Endothelial cell of umbilical vein (primary cell): Measurements from ENCODE around the gene IP6K1. TPM values are rescaled to one million over a fixed set of nuclear protein-coding genes. Genes with fewer than 3 reads are reported as not detected.

ENCODE experiments used
- BruUV-seq: library from RNA; stranded (reverse); fragments of 400-500 nt; replicated peaks from 2 replicates; lab custom pipeline; 2021; lab: Mats Ljungman, UMichigan
- CTCF ChIA-PET: fragments of 300-600, 350-600 bp; sonication (Branson Sonifier 250); formaldehyde crosslinking; loops from one replicate; lab custom pipeline; 2021; ENCODE audit warnings: antibody characterized with exemption, inconsistent platforms; lab: Charles Lee
- POLR2A ChIA-PET: fragments of 300-600, 350-600 bp; sonication (Branson Sonifier 250); formaldehyde crosslinking; loops from one replicate; lab custom pipeline; 2021; ENCODE audit warnings: antibody characterized with exemption, inconsistent platforms; lab: Charles Lee
- DNase-seq: peaks from one replicate; pipeline ENCODE4 v3.0.0-alpha.2; 2011; ENCODE audit warnings: low read depth, low spot score
- FAIRE-seq: peaks from 2 replicates; lab custom pipeline; 2011; peaks lifted over from hg19 to GRCh38; lab: Jason Lieb, UNC
- H2AFZ ChIP-seq: 2 replicates; pipeline ENCODE4 v1.6.0; 2012; ENCODE audit warnings: low read depth, low read length, control low read depth, inconsistent platforms
- H3K27ac ChIP-seq: 2 replicates; pipeline ENCODE4 v1.5.1; 2011; ENCODE audit warnings: low read depth, mild to moderate bottlenecking, control low read depth, low read length, moderate library complexity; ENCODE audit not compliant: insufficient read depth
- H3K27me3 ChIP-seq, 2 experiments: 2 replicates each; pipeline versions ENCODE4 v1.6.0 to v1.6.1; 2011; ENCODE audit warnings: low read length in 2 of 2, mixed read lengths in 1 of 2; ENCODE audit not compliant: control insufficient read depth in 2 of 2, insufficient read depth in 2 of 2
- H3K36me3 ChIP-seq, 2 experiments: 2 replicates in 1 of 2; 3 replicates in 1 of 2; pipeline ENCODE4 v1.5.1; 2011; ENCODE audit warnings: low read length in 2 of 2, mild to moderate bottlenecking in 1 of 2, moderate library complexity in 1 of 2; ENCODE audit not compliant: control insufficient read depth in 2 of 2, insufficient read depth in 2 of 2; ENCODE audit errors: extremely low read depth in 1 of 2
- H3K4me1 ChIP-seq: 3 replicates; pipeline ENCODE4 v1.5.1; 2011; ENCODE audit warnings: mild to moderate bottlenecking, low read length; ENCODE audit not compliant: control insufficient read depth, insufficient read depth; ENCODE audit errors: extremely low read depth
- H3K4me2 ChIP-seq: 2 replicates; pipeline ENCODE4 v1.6.1; 2011; ENCODE audit warnings: low read length, control low read depth, mixed read lengths; ENCODE audit not compliant: insufficient read depth
- H3K4me3 ChIP-seq, 3 experiments: fragments of 200-600 bp in 1 of 3; sonication (generic), shearing (Covaris generic) in 1 of 3; replicated peaks in 1 of 3; 2 replicates each; pipeline ENCODE4 v1.5.1; 2011 to 2016; ENCODE audit warnings: control low read depth in 3 of 3, low read length in 3 of 3, mild to moderate bottlenecking in 2 of 3, inconsistent platforms in 1 of 3, low read depth in 1 of 3, moderate library complexity in 1 of 3; ENCODE audit not compliant: insufficient read depth in 1 of 3
- H3K79me2 ChIP-seq: 2 replicates; pipeline ENCODE4 v1.6.0; 2012; ENCODE audit warnings: low read length, inconsistent platforms; ENCODE audit not compliant: control insufficient read depth, insufficient read depth
- H3K9ac ChIP-seq: replicated peaks from 2 replicates; pipeline ENCODE3; 2011; ENCODE audit warnings: low read length, control low read depth; ENCODE audit not compliant: insufficient read depth; ENCODE audit errors: extremely low read depth
- H3K9me1 ChIP-seq: replicated peaks from 3 replicates; pipeline ENCODE4 v1.6.0; 2011; ENCODE audit warnings: mild to moderate bottlenecking, low read length; ENCODE audit not compliant: control insufficient read depth, insufficient read depth; ENCODE audit errors: extremely low read depth
- H3K9me3 ChIP-seq: replicated peaks from 2 replicates; pipeline ENCODE4 v1.5.1; 2012; ENCODE audit warnings: low read length, inconsistent platforms; ENCODE audit not compliant: control insufficient read depth, insufficient read depth
- H4K20me1 ChIP-seq: replicated peaks from 2 replicates; pipeline ENCODE3; 2011; ENCODE audit warnings: mild to moderate bottlenecking, low read length; ENCODE audit not compliant: control insufficient read depth, insufficient read depth; ENCODE audit errors: extremely low read depth
- EZH2 ChIP-seq: IDR thresholded peaks from 2 replicates; pipeline ENCODE4 v1.6.1; 2012; ENCODE audit warnings: borderline replicate concordance, low read depth, mild to moderate bottlenecking, moderate library complexity, low read length, inconsistent platforms; ENCODE audit not compliant: severe bottlenecking
- FOS ChIP-seq: IDR thresholded peaks from 2 replicates; pipeline ENCODE4 v1.6.1; 2011; ENCODE audit warnings: mild to moderate bottlenecking, low read length, moderate library complexity, borderline replicate concordance; ENCODE audit not compliant: insufficient read depth
- GATA2 ChIP-seq: IDR thresholded peaks from 2 replicates; pipeline ENCODE4 v1.7.0; 2011; ENCODE audit warnings: low read depth, mild to moderate bottlenecking, moderate library complexity, mixed read lengths, low read length; ENCODE audit not compliant: insufficient read length, insufficient read depth
- JUN ChIP-seq: IDR thresholded peaks from 2 replicates; pipeline ENCODE4 v1.6.1; 2011; ENCODE audit warnings: borderline replicate concordance, low read depth; ENCODE audit not compliant: insufficient read length, insufficient read depth
- MYC ChIP-seq: IDR thresholded peaks from one replicate; pipeline ENCODE4 v1.6.1; 2011; ENCODE audit warnings: mild to moderate bottlenecking, low read depth, low read length
- POLR2A ChIP-seq: IDR thresholded peaks from 2 replicates; pipeline ENCODE4 v1.6.1; 2012; ENCODE audit warnings: low read depth, mild to moderate bottlenecking, control low read depth, low read length
- POLR2AphosphoS5 ChIP-seq: IDR thresholded peaks from 2 replicates; pipeline ENCODE4 v1.6.1; 2012; ENCODE audit warnings: low read depth, mild to moderate bottlenecking, control low read depth, low read length, moderate library complexity; ENCODE audit not compliant: insufficient read depth
- dilution Hi-C: fragments of 300-500 bp; cut with MboI; formaldehyde crosslinking; loops from one replicate; pipeline ENCODE4 v1.15.0; 2019; ENCODE audit warnings: low sequenced_read_pairs; ENCODE audit not compliant: extremely low pct_ligation_motif_present
- intact Hi-C: fragments of 100-400 bp; cut with micrococcal nuclease; formaldehyde crosslinking; loops from one replicate; pipeline ENCODE4 v1.10.0; 2022
- polyA plus RNA-seq, 4 experiments: library from polyadenylated mRNA; depleted of rRNA in 3 of 4; stranded (reverse) in 3 of 4; unstranded in 1 of 4; fragments of >200 nt; gene quantifications; 2 replicates each; pipeline versions ENCODE4 v1.2.1 to v1.2.3, GENCODE V29; 2011 to 2012; ENCODE audit warnings: missing spikeins in 1 of 4
- total RNA-seq: library from RNA; stranded (reverse); gene quantifications from 2 replicates; pipeline ENCODE4 v1.2.3, GENCODE V29; 2021
- TF ChIP-seq, protein P1 (sequence below): IDR thresholded peaks from 2 replicates; pipeline ENCODE4 v1.6.1; 2011; ENCODE audit not compliant: insufficient read depth, insufficient read length

The IP6K1 gene
- total and polyA plus RNA-seq, 2 donors (not counting 3 experiments of a cell fraction or from before 2014, with no cell fraction given) = 42.7 to 60.8 TPM

DNA sequence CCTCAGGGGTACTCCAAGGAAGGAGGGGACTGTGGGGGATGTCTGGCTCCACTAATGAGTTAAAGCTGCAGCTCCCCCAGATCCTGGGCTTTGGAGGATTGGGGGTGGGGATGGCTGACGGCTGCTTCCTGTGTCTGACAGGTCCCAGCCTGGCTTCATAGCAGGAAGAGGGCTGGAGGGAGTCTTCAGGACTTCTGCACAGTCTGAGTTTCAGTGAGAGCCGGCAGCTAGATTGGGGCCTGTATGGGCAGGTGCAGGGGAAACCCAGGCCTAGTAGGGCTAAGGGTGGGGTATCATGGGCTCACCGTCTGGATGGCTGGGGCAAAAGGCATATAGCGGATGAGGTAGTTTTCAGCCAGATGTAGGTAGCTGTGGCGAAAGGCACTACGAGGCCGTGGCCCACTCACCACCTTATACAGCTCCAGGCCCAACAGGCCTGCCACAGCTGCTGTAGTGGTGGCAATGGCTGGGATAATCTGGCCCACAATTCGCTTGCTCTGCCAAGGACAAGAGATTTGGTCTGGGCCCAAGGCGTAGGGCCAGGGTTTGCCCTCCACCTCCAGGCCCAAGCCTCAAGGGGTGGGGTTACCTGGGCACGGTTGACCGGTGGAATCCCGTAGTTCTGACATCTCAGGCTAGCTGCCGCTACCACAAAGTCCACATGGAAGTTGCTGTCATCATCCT is 21.2 kb upstream of the IP6K1 start:
- intact Hi-C loops = loop anchor here (5.0 kb wide), 1 partner anchor 360 kb away; no protein-coding TSS in a partner anchor
- no TSS peak for BruUV-seq
- Histone ChIP-seq H3K9me1 (no peaks in the 10 kb centered on the region), H3K9me3 (no peaks in the 10 kb centered on the region), H3K4me1 (peaks cover 39% of the 10 kb centered on the region), H3K4me3 (no peak overlapping the region), H2AFZ (no peak overlapping the region), H3K9ac (no peak overlapping the region), H3K27me3 (no peaks in the 10 kb centered on the region), H3K79me2 (no peaks in the 10 kb centered on the region), H3K36me3 (peaks cover 0 to 5% of the 10 kb centered on the region in 2 experiments), H3K4me2 (no peak overlapping the region), H4K20me1 (no peaks in the 10 kb centered on the region), H3K27ac (peak overlapping the region; percentile 77)
- POLR2A ChIA-PET = interaction anchor here (0.6 to 0.9 kb wide), 2 partner anchors 33 to 53 kb away, joined by 3 to 6 read pairs; no protein-coding TSS in a partner anchor
- peak; percentile 59 for FAIRE-seq
- peak; percentile 32 for DNase-seq
- dilution Hi-C loops = no loop called here
- CTCF ChIA-PET = interaction anchor here (0.8 to 12.4 kb wide), 4 partner anchors 15 to 267 kb away, joined by 3 to 545 read pairs (median 4); no protein-coding TSS in a partner anchor
- TF ChIP-seq, protein P1, sequence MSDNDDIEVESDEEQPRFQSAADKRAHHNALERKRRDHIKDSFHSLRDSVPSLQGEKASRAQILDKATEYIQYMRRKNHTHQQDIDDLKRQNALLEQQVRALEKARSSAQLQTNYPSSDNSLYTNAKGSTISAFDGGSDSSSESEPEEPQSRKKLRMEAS = no peak
- TF ChIP-seq POLR2AphosphoS5 = no peak
- no peak for TF ChIP-seq FOS
- TF ChIP-seq MYC = no peak
- no peak for TF ChIP-seq EZH2
- peak; percentile 32 for TF ChIP-seq POLR2A

DNA sequence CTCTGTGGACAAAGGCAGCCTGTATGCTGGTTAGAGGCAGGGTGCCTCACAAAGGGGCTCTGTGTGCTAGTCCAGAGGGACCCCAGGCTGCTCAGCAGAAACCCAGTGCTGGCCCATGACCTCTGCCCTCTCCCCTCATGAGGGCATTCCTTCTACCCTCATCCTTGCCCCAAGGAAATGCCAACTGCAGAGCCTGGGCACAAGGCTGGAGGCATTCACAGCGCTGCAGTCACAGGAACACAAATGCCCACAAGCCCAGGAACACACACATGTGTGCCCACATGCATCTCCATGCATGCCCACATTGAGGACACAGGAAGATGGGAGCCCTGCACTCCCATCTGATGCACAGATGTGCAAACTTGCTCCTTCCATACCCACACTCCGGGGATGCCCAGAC is 20.5 kb upstream of the IP6K1 start:
- peaks cover 0 to 5% of the 10 kb centered on the region in 2 experiments for H3K36me3 ChIP-seq
- CTCF ChIA-PET = interaction anchor here (0.8 to 12.4 kb wide), 4 partner anchors 16 to 267 kb away, joined by 3 to 545 read pairs (median 6); no protein-coding TSS in a partner anchor
- H3K9me1 ChIP-seq = no peaks in the 10 kb centered on the region
- no peaks in the 10 kb centered on the region for H3K27me3 ChIP-seq
- no peak overlapping the region for H2AFZ ChIP-seq
- H3K79me2 ChIP-seq = no peaks in the 10 kb centered on the region
- dilution Hi-C loops (no loop called here), intact Hi-C loops (loop anchor here (5.0 kb wide), 1 partner anchor 360 kb away; no protein-coding TSS in a partner anchor)
- peak overlapping the region; percentile 77 for H3K27ac ChIP-seq
- BruUV-seq = no TSS peak
- POLR2A ChIA-PET = interaction anchor here (1.0 kb wide), 1 partner anchor 32 kb away, joined by 3 read pairs; no protein-coding TSS in a partner anchor
- no peak overlapping the region for H3K4me3 ChIP-seq
- FAIRE-seq (peak; percentile 37), DNase-seq (peak; percentile 21)
- H3K4me1 ChIP-seq = peaks cover 39% of the 10 kb centered on the region
- peak overlapping the region; percentile 26 for H3K4me2 ChIP-seq
- H3K9me3 ChIP-seq = no peaks in the 10 kb centered on the region
- peak overlapping the region; percentile 36 for H3K9ac ChIP-seq
- TF ChIP-seq POLR2AphosphoS5 (no peak), FOS (no peak), GATA2 (no peak), JUN (no peak), MYC (no peak)
- H4K20me1 ChIP-seq = no peaks in the 10 kb centered on the region
